ENCODE data around the gene IQGAP3.

Gene IQGAP3

GRCh38 chr1:156480411-156481192, 91.8 kb downstream of the IQGAP3 start:
- H3K27ac ChIP-seq (ENCODE audit: low read depth, low read length), result no peak overlapping the region
- no peak overlapping the region for H3K4me3 ChIP-seq (ENCODE audit: low read depth in 1 of 5, low read length in 5 of 5)
- H3K4me1 ChIP-seq (ENCODE audit: control insufficient read depth in 5 of 5, insufficient read depth in 5 of 5, low read length in 5 of 5), result peaks cover 4 to 55% (median 50%) of the 10 kb centered on the region in 5 donors
- peaks cover 0 to 80% (median 75%) of the 10 kb centered on the region in 5 donors for H3K36me3 ChIP-seq (ENCODE audit: control insufficient read depth in 5 of 5, insufficient read depth in 5 of 5, low read length in 5 of 5)
- no peaks in the 10 kb centered on the region for H3K9me3 ChIP-seq (ENCODE audit: control insufficient read depth in 5 of 5, low read length in 5 of 5)
- H3K27me3 ChIP-seq (ENCODE audit: control insufficient read depth in 5 of 5, insufficient read depth in 4 of 5, low read length in 5 of 5), result no peaks in the 10 kb centered on the region
- H3K9ac ChIP-seq (ENCODE audit: low read length in 5 of 5), result no peak overlapping the region

- Histone ChIP-seq H3K4me1 (ENCODE audit: control insufficient read depth in 5 of 5, insufficient read depth in 5 of 5, low read length in 5 of 5) (peaks cover 4 to 56% (median 52%) of the 10 kb centered on the region in 5 donors), H3K36me3 (ENCODE audit: control insufficient read depth in 5 of 5, insufficient read depth in 5 of 5, low read length in 5 of 5) (peaks cover 0 to 86% (median 81%) of the 10 kb centered on the region in 5 donors), H3K27me3 (ENCODE audit: control insufficient read depth in 5 of 5, insufficient read depth in 4 of 5, low read length in 5 of 5) (no peaks in the 10 kb centered on the region), H3K27ac (ENCODE audit: low read depth, low read length) (no peak overlapping the region), H3K4me3 (ENCODE audit: low read depth in 1 of 5, low read length in 5 of 5) (no peak overlapping the region), H3K9me3 (ENCODE audit: control insufficient read depth in 5 of 5, low read length in 5 of 5) (no peaks in the 10 kb centered on the region), H3K9ac (ENCODE audit: low read length in 5 of 5) (no peak overlapping the region)
Observed at GRCh38 chr1:156480016-156480370, 92.4 kb downstream of the IQGAP3 start.

- H3K9ac ChIP-seq (ENCODE audit: low read length in 5 of 5), result no peak overlapping the region
- H3K27ac ChIP-seq (ENCODE audit: low read depth, low read length), result no peak overlapping the region
- H3K4me3 ChIP-seq (ENCODE audit: low read depth in 1 of 5, low read length in 5 of 5), result no peak overlapping the region
- H3K9me3 ChIP-seq (ENCODE audit: control insufficient read depth in 5 of 5, low read length in 5 of 5), result no peaks in the 10 kb centered on the region
- H3K36me3 ChIP-seq (ENCODE audit: control insufficient read depth in 5 of 5, insufficient read depth in 5 of 5, low read length in 5 of 5), result peaks cover 0 to 91% (median 88%) of the 10 kb centered on the region in 5 donors
- H3K27me3 ChIP-seq (ENCODE audit: control insufficient read depth in 5 of 5, insufficient read depth in 4 of 5, low read length in 5 of 5), result no peaks in the 10 kb centered on the region
- H3K4me1 ChIP-seq (ENCODE audit: control insufficient read depth in 5 of 5, insufficient read depth in 5 of 5, low read length in 5 of 5), result peaks cover 4 to 51% (median 46%) of the 10 kb centered on the region in 5 donors
Observed at GRCh38 chr1:156479093-156480015, 93.0 kb downstream of the IQGAP3 start.

- peaks cover 4 to 44% (median 35%) of the 10 kb centered on the region in 5 donors for H3K4me1 ChIP-seq (ENCODE audit: control insufficient read depth in 5 of 5, insufficient read depth in 5 of 5, low read length in 5 of 5)
- H3K27me3 ChIP-seq (ENCODE audit: control insufficient read depth in 5 of 5, insufficient read depth in 4 of 5, low read length in 5 of 5), result no peaks in the 10 kb centered on the region
- H3K27ac ChIP-seq (ENCODE audit: low read depth, low read length), result peak overlapping the region; percentile 75
- H3K36me3 ChIP-seq (ENCODE audit: control insufficient read depth in 5 of 5, insufficient read depth in 5 of 5, low read length in 5 of 5), result peaks cover 0 to 99% (median 99%) of the 10 kb centered on the region in 5 donors
- no peak overlapping the region for H3K4me3 ChIP-seq (ENCODE audit: low read depth in 1 of 5, low read length in 5 of 5)
- H3K9ac ChIP-seq (ENCODE audit: low read length in 5 of 5), result peak overlapping the region in 1 of 5 donors; percentile 45
- no peaks in the 10 kb centered on the region for H3K9me3 ChIP-seq (ENCODE audit: control insufficient read depth in 5 of 5, low read length in 5 of 5)
Observed at GRCh38 chr1:156478250-156478627, 94.1 kb downstream of the IQGAP3 start.

GRCh38 chr1:156477526-156478249, 94.7 kb downstream of the IQGAP3 start:
- Histone ChIP-seq H3K27me3 (ENCODE audit: control insufficient read depth in 5 of 5, insufficient read depth in 4 of 5, low read length in 5 of 5) (no peaks in the 10 kb centered on the region), H3K9me3 (ENCODE audit: control insufficient read depth in 5 of 5, low read length in 5 of 5) (no peaks in the 10 kb centered on the region), H3K9ac (ENCODE audit: low read length in 5 of 5) (peak overlapping the region in 4 of 5 donors; percentile 16 to 51 (median 40)), H3K36me3 (ENCODE audit: control insufficient read depth in 5 of 5, insufficient read depth in 5 of 5, low read length in 5 of 5) (peaks cover 0 to 99% (median 95%) of the 10 kb centered on the region in 5 donors), H3K4me3 (ENCODE audit: low read depth in 1 of 5, low read length in 5 of 5) (no peak overlapping the region), H3K4me1 (ENCODE audit: control insufficient read depth in 5 of 5, insufficient read depth in 5 of 5, low read length in 5 of 5) (peaks cover 4 to 44% (median 32%) of the 10 kb centered on the region in 5 donors), H3K27ac (ENCODE audit: low read depth, low read length) (peak overlapping the region; percentile 75)

GRCh38 chr1:156476501-156477298, 95.7 kb downstream of the IQGAP3 start:
- no peaks in the 10 kb centered on the region for H3K27me3 ChIP-seq (ENCODE audit: control insufficient read depth in 5 of 5, insufficient read depth in 4 of 5, low read length in 5 of 5)
- H3K9ac ChIP-seq (ENCODE audit: low read length in 5 of 5), result peak overlapping the region in 3 of 5 donors; percentile 2 to 35 (median 16)
- H3K36me3 ChIP-seq (ENCODE audit: control insufficient read depth in 5 of 5, insufficient read depth in 5 of 5, low read length in 5 of 5), result peaks cover 0 to 97% (median 93%) of the 10 kb centered on the region in 5 donors
- H3K4me1 ChIP-seq (ENCODE audit: control insufficient read depth in 5 of 5, insufficient read depth in 5 of 5, low read length in 5 of 5), result peaks cover 6 to 44% (median 38%) of the 10 kb centered on the region in 5 donors
- H3K4me3 ChIP-seq (ENCODE audit: low read depth in 1 of 5, low read length in 5 of 5), result no peak overlapping the region
- peak overlapping the region; percentile 75 for H3K27ac ChIP-seq (ENCODE audit: low read depth, low read length)
- no peaks in the 10 kb centered on the region for H3K9me3 ChIP-seq (ENCODE audit: control insufficient read depth in 5 of 5, low read length in 5 of 5)

- H3K27me3 ChIP-seq (ENCODE audit: control insufficient read depth in 5 of 5, insufficient read depth in 4 of 5, low read length in 5 of 5), result no peaks in the 10 kb centered on the region
- H3K9me3 ChIP-seq (ENCODE audit: control insufficient read depth in 5 of 5, low read length in 5 of 5), result no peaks in the 10 kb centered on the region
- peaks cover 6 to 45% (median 40%) of the 10 kb centered on the region in 5 donors for H3K4me1 ChIP-seq (ENCODE audit: control insufficient read depth in 5 of 5, insufficient read depth in 5 of 5, low read length in 5 of 5)
- H3K27ac ChIP-seq (ENCODE audit: low read depth, low read length), result peak overlapping the region; percentile 75
- no peak overlapping the region for H3K4me3 ChIP-seq (ENCODE audit: low read depth in 1 of 5, low read length in 5 of 5)
- H3K9ac ChIP-seq (ENCODE audit: low read length in 5 of 5), result peak overlapping the region in 1 of 5 donors; percentile 2
- peaks cover 0 to 97% (median 89%) of the 10 kb centered on the region in 5 donors for H3K36me3 ChIP-seq (ENCODE audit: control insufficient read depth in 5 of 5, insufficient read depth in 5 of 5, low read length in 5 of 5)
Observed at GRCh38 chr1:156475568-156476500, 96.5 kb downstream of the IQGAP3 start.
